ENCODE results near the gene OLFML2B.

DNA sequence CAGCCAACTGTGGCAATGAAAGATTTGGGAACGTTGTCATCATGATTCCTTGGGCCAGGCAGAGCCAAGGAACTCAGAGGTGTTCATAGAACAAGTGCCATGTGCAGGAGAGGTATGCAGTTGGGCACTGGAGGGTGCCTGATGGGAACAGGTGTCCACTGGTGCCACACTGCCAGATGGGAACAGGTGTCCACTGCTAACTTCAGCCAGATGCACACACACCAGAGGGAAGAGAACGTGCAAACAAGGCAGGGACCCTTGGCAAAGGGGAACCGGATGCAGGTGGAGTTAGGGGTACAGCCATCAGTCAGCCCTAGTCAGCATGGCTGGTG, 13.5 kb downstream of the OLFML2B start:
- TF ChIP-seq, protein P1, sequence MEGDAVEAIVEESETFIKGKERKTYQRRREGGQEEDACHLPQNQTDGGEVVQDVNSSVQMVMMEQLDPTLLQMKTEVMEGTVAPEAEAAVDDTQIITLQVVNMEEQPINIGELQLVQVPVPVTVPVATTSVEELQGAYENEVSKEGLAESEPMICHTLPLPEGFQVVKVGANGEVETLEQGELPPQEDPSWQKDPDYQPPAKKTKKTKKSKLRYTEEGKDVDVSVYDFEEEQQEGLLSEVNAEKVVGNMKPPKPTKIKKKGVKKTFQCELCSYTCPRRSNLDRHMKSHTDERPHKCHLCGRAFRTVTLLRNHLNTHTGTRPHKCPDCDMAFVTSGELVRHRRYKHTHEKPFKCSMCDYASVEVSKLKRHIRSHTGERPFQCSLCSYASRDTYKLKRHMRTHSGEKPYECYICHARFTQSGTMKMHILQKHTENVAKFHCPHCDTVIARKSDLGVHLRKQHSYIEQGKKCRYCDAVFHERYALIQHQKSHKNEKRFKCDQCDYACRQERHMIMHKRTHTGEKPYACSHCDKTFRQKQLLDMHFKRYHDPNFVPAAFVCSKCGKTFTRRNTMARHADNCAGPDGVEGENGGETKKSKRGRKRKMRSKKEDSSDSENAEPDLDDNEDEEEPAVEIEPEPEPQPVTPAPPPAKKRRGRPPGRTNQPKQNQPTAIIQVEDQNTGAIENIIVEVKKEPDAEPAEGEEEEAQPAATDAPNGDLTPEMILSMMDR (conservative IDR thresholded peaks at IDR 0.05; ENCODE audit: low read length): no peak
- no peak for TF ChIP-seq EZH2phosphoT487 (IDR thresholded peaks at IDR 0.05; ENCODE audit: borderline replicate concordance)

Data from Loucy (cell line).